ENCODE measurements around the gene KIF4B.

Gene KIF4B

GRCh38 chr5:155046591-155046990 is 33.0 kb downstream of the KIF4B start:
- no peak overlapping the region for H3K27ac ChIP-seq
- H3K27me3 ChIP-seq (ENCODE audit: insufficient read depth, low read depth, severe bottlenecking), result no peaks in the 10 kb centered on the region
- H3K9me3 ChIP-seq (ENCODE audit: severe bottlenecking), result no peaks in the 10 kb centered on the region
- no peak for DNase-seq
- no peaks in the 10 kb centered on the region for H3K36me3 ChIP-seq
- TF ChIP-seq CTCF (IDR thresholded peaks at IDR 0.05; ENCODE audit: low read depth, low read length), result no peak
- H3K4me3 ChIP-seq (ENCODE audit: low read depth, low read length), result no peak overlapping the region

- no peaks in the 10 kb centered on the region for H3K27me3 ChIP-seq (ENCODE audit: insufficient read depth, low read depth, severe bottlenecking)
- no peak for TF ChIP-seq CTCF (IDR thresholded peaks at IDR 0.05; ENCODE audit: low read depth, low read length)
- H3K36me3 ChIP-seq, result no peaks in the 10 kb centered on the region
- H3K9me3 ChIP-seq (ENCODE audit: severe bottlenecking), result no peaks in the 10 kb centered on the region
- no peak overlapping the region for H3K4me3 ChIP-seq (ENCODE audit: low read depth, low read length)
- no peak overlapping the region for H3K27ac ChIP-seq
- DNase-seq, result no peak
Observed at GRCh38 chr5:155047818-155048217, 34.3 kb downstream of the KIF4B start.

- TF ChIP-seq CTCF (IDR thresholded peaks at IDR 0.05; ENCODE audit: low read depth, low read length), result no peak
- H3K27ac ChIP-seq, result no peak overlapping the region
- no peak for DNase-seq
Observed at GRCh38 chr5:155049569-155050383, 36.2 kb downstream of the KIF4B start.

GRCh38 chr5:155050384-155051019 is 36.9 kb downstream of the KIF4B start:
- no peak for DNase-seq
- Histone ChIP-seq H3K27me3 (ENCODE audit: insufficient read depth, low read depth, severe bottlenecking) (no peaks in the 10 kb centered on the region), H3K9me3 (ENCODE audit: severe bottlenecking) (no peaks in the 10 kb centered on the region), H3K27ac (no peak overlapping the region), H3K4me3 (ENCODE audit: low read depth, low read length) (no peak overlapping the region), H3K36me3 (no peaks in the 10 kb centered on the region)
- no peak for TF ChIP-seq CTCF (IDR thresholded peaks at IDR 0.05; ENCODE audit: low read depth, low read length)

More at GRCh38 chr5:155049569-155050383, 36.2 kb downstream of the KIF4B start:
- H3K36me3 ChIP-seq, result no peaks in the 10 kb centered on the region
- H3K27me3 ChIP-seq (ENCODE audit: insufficient read depth, low read depth, severe bottlenecking), result no peaks in the 10 kb centered on the region
- H3K4me3 ChIP-seq (ENCODE audit: low read depth, low read length), result no peak overlapping the region
- no peaks in the 10 kb centered on the region for H3K9me3 ChIP-seq (ENCODE audit: severe bottlenecking)

GRCh38 chr5:155052532-155052931 is 39.0 kb downstream of the KIF4B start:
- no peak for DNase-seq
- no peaks in the 10 kb centered on the region for H3K36me3 ChIP-seq
- H3K9me3 ChIP-seq (ENCODE audit: severe bottlenecking), result no peaks in the 10 kb centered on the region
- no peak overlapping the region for H3K4me3 ChIP-seq (ENCODE audit: low read depth, low read length)
- H3K27me3 ChIP-seq (ENCODE audit: insufficient read depth, low read depth, severe bottlenecking), result no peaks in the 10 kb centered on the region
- H3K27ac ChIP-seq, result no peak overlapping the region
- no peak for TF ChIP-seq CTCF (IDR thresholded peaks at IDR 0.05; ENCODE audit: low read depth, low read length)

Data from WERI-Rb-1 (cell line).